Endothelial cell of umbilical vein (primary cell): ENCODE data around the gene SYTL5.

Experiments used
- CTCF ChIP-seq, 2 donors: IDR thresholded peaks; 1 replicate in 1 of 2; 2 replicates in 1 of 2; pipeline ENCODE4 v1.5.1; 2011; ENCODE audit warnings: low read length in 2 of 2, mild to moderate bottlenecking in 2 of 2, moderate library complexity in 2 of 2, control low read depth in 1 of 2, inconsistent platforms in 1 of 2, low read depth in 1 of 2; ENCODE audit not compliant: insufficient read depth in 1 of 2; ENCODE audit errors: extremely low read depth in 1 of 2
- EZH2 ChIP-seq: IDR thresholded peaks from 2 replicates; pipeline ENCODE4 v1.6.1; 2012; ENCODE audit warnings: borderline replicate concordance, low read depth, mild to moderate bottlenecking, moderate library complexity, low read length, inconsistent platforms; ENCODE audit not compliant: severe bottlenecking
- FOS ChIP-seq: IDR thresholded peaks from 2 replicates; pipeline ENCODE4 v1.6.1; 2011; ENCODE audit warnings: mild to moderate bottlenecking, low read length, moderate library complexity, borderline replicate concordance; ENCODE audit not compliant: insufficient read depth
- GATA2 ChIP-seq: IDR thresholded peaks from 2 replicates; pipeline ENCODE4 v1.7.0; 2011; ENCODE audit warnings: low read depth, mild to moderate bottlenecking, moderate library complexity, mixed read lengths, low read length; ENCODE audit not compliant: insufficient read length, insufficient read depth
- JUN ChIP-seq: IDR thresholded peaks from 2 replicates; pipeline ENCODE4 v1.6.1; 2011; ENCODE audit warnings: borderline replicate concordance, low read depth; ENCODE audit not compliant: insufficient read length, insufficient read depth
- MAX ChIP-seq: IDR thresholded peaks from 2 replicates; pipeline ENCODE4 v1.6.1; 2011; ENCODE audit not compliant: insufficient read depth, insufficient read length
- MYC ChIP-seq: IDR thresholded peaks from one replicate; pipeline ENCODE4 v1.6.1; 2011; ENCODE audit warnings: mild to moderate bottlenecking, low read depth, low read length
- POLR2A ChIP-seq: IDR thresholded peaks from 2 replicates; pipeline ENCODE4 v1.6.1; 2012; ENCODE audit warnings: low read depth, mild to moderate bottlenecking, control low read depth, low read length
- POLR2AphosphoS5 ChIP-seq: IDR thresholded peaks from 2 replicates; pipeline ENCODE4 v1.6.1; 2012; ENCODE audit warnings: low read depth, mild to moderate bottlenecking, control low read depth, low read length, moderate library complexity; ENCODE audit not compliant: insufficient read depth

GRCh38 chrX:38044701-38045100 lies 38.3 kb downstream of the SYTL5 start:
- TF ChIP-seq EZH2 = no peak
- no peak for TF ChIP-seq CTCF (IDR thresholded peaks at IDR 0.05; ENCODE audit: extremely low read depth in 1 of 2, insufficient read depth in 1 of 2, low read depth in 1 of 2, low read length in 2 of 2)
- TF ChIP-seq POLR2A = no peak
- TF ChIP-seq POLR2AphosphoS5 = no peak
- no peak for TF ChIP-seq GATA2
- no peak for TF ChIP-seq JUN
- TF ChIP-seq MAX = no peak
- TF ChIP-seq MYC = no peak
- no peak for TF ChIP-seq FOS
